Stomach (tissue), 9 donors: ENCODE measurements around the gene ZNF746. TPM values are rescaled to one million over a fixed set of nuclear protein-coding genes. Genes with fewer than 3 reads are reported as not detected.
A peak's percentile ranks its signal among the peaks of the same experiment; 100 is the strongest.

ENCODE experiments used
- DNase-seq, 2 donors: peaks; one replicate each; pipeline versions ENCODE4 v3.0.0 to v3.0.0-alpha.2; 2013 to 2019
- H3K27ac ChIP-seq, 5 donors: fragments of 200-600 bp in 4 of 5; sonication (generic) in 4 of 5; one replicate each; pipeline ENCODE4 v1.5.1; 2013 to 2019; ENCODE audit warnings: mild to moderate bottlenecking in 1 of 5, moderate library complexity in 1 of 5
- H3K27me3 ChIP-seq, 3 donors: fragments of 200-600 bp; sonication (generic); one replicate each; pipeline ENCODE4 v1.5.1; 2017 to 2019; ENCODE audit warnings: mixed run types in 1 of 3
- H3K36me3 ChIP-seq, 4 donors: fragments of 200-600 bp; sonication (generic); 1 replicate in 3 of 4; 2 replicates in 1 of 4; pipeline ENCODE4 v1.5.1; 2016 to 2019
- H3K4me1 ChIP-seq, 4 donors: fragments of 200-600 bp; sonication (generic); one replicate each; pipeline ENCODE4 v1.5.1; 2016 to 2019
- H3K4me3 ChIP-seq, 4 donors: fragments of 200-600 bp; sonication (generic) in 3 of 4; one replicate each; pipeline ENCODE4 v1.5.1; 2016 to 2019; ENCODE audit warnings: mild to moderate bottlenecking in 1 of 4
- H3K9me3 ChIP-seq, 4 donors: fragments of 200-600 bp; sonication (generic); one replicate each; pipeline ENCODE4 v1.5.1; 2016 to 2019
- CTCF ChIP-seq, 7 experiments: fragments of 450-650 bp in 4 of 7; fragments of 200-600 bp in 3 of 7; sonication (generic) in 3 of 7; IDR thresholded peaks; one replicate each; pipeline ENCODE4 v1.5.1; 2016 to 2019; ENCODE audit warnings: antibody characterized with exemption in 7 of 7, control low read depth in 2 of 7, mild to moderate bottlenecking in 1 of 7
- EP300 ChIP-seq: sonication (generic); formaldehyde crosslinking; IDR thresholded peaks from one replicate; pipeline ENCODE4 v1.6.1; 2017; ENCODE audit warnings: antibody characterized with exemption
- POLR2A ChIP-seq, 4 donors: fragments of 450-650 bp; IDR thresholded peaks; one replicate each; pipeline ENCODE4 v1.6.1; 2016; ENCODE audit warnings: antibody characterized with exemption in 4 of 4, control low read depth in 2 of 4, mild to moderate bottlenecking in 1 of 4, moderate library complexity in 1 of 4
- POLR2AphosphoS5 ChIP-seq, 3 donors: sonication (generic); formaldehyde crosslinking; IDR thresholded peaks; one replicate each; pipeline ENCODE4 v1.6.1; 2016; ENCODE audit warnings: antibody characterized with exemption in 3 of 3
- WGBS, 5 donors: extraction: QIAGEN DNeasy Blood & Tissue Kit in 3 of 5; methylation state at CpG; one replicate each; pipeline versions ENCODE4 v1.1.5 to v1.1.7; 2013 to 2018; 5-methylcytosine and 5-hydroxymethylcytosine counted together
- intact Hi-C: fragments of 100-400 bp; cut with DNase I; formaldehyde crosslinking; loops from one replicate; pipeline ENCODE4 v1.15.1; 2023; ENCODE audit warnings: low total_unique reads
- polyA plus RNA-seq, 3 donors: library from polyadenylated mRNA; stranded (reverse); fragments of 200-250 nt; gene quantifications; one replicate each; pipeline ENCODE4 v1.2.3, GENCODE V29; 2013
- total RNA-seq, 5 donors: library from RNA; depleted of rRNA; stranded (reverse); fragments of >200 nt; gene quantifications; one replicate each; pipeline versions ENCODE4 v1.1.0 to v1.2.3, GENCODE V29; 2014 to 2016
- donor health status: healthy with polysubstance abuse.
- donor health status: Bipolar disorder and iron deficiency.
- donor health status: healthy.

ZNF746 gene
- total and polyA plus RNA-seq, 8 donors, result 4.7 to 128 (median 18.3) TPM

- TF ChIP-seq EP300 (no peak), POLR2AphosphoS5 (IDR thresholded peaks at IDR 0.05) (no peak), CTCF (IDR thresholded peaks at IDR 0.05) (no peak), POLR2A (IDR thresholded peaks at IDR 0.05) (no peak)
- Histone ChIP-seq H3K36me3 (no peaks in the 10 kb centered on the region), H3K9me3 (peaks cover 0 to 6% (median 0%) of the 10 kb centered on the region in 4 donors), H3K4me3 (no peak overlapping the region), H3K4me1 (peaks cover 4 to 15% (median 12%) of the 10 kb centered on the region in 4 donors), H3K27me3 (no peaks in the 10 kb centered on the region), H3K27ac (no peak overlapping the region)
- WGBS, 5 donors, result 60 to 74% (median 70%) methylated on average over 3 to 4 of the region's 4 CpGs
- DNase-seq, result peak in 1 of 2 donors; percentile 42
- intact Hi-C loops, result no loop called here
Measured at GRCh38 chr7:149500910-149501309, 3.3 kb upstream of the ZNF746 start.

GRCh38 chr7:149500201-149500600 lies 2.6 kb upstream of the ZNF746 start:
- no peaks in the 10 kb centered on the region for H3K27me3 ChIP-seq
- TF ChIP-seq POLR2A (IDR thresholded peaks at IDR 0.05), result no peak
- TF ChIP-seq CTCF (IDR thresholded peaks at IDR 0.05), result no peak
- TF ChIP-seq EP300, result no peak
- TF ChIP-seq POLR2AphosphoS5 (IDR thresholded peaks at IDR 0.05), result no peak
- intact Hi-C loops, result no loop called here
- no peaks in the 10 kb centered on the region for H3K36me3 ChIP-seq
- DNase-seq, result no peak
- H3K4me3 ChIP-seq, result no peak overlapping the region
- H3K27ac ChIP-seq, result no peak overlapping the region
- peaks cover 10 to 23% (median 19%) of the 10 kb centered on the region in 4 donors for H3K4me1 ChIP-seq
- H3K9me3 ChIP-seq, result no peaks in the 10 kb centered on the region

- Histone ChIP-seq H3K36me3 (peaks cover 2 to 10% (median 7%) of the 10 kb centered on the region in 4 donors), H3K27ac (no peak overlapping the region), H3K9me3 (no peaks in the 10 kb centered on the region), H3K4me3 (no peak overlapping the region), H3K27me3 (no peaks in the 10 kb centered on the region), H3K4me1 (peaks cover 14 to 31% (median 25%) of the 10 kb centered on the region in 4 donors)
- DNase-seq, result no peak
- WGBS, 5 donors, result 80 to 85% (median 82%) methylated on average over 6 of the region's 6 CpGs
- intact Hi-C loops, result no loop called here
- TF ChIP-seq POLR2AphosphoS5 (IDR thresholded peaks at IDR 0.05) (no peak), POLR2A (IDR thresholded peaks at IDR 0.05) (no peak), CTCF (IDR thresholded peaks at IDR 0.05) (no peak), EP300 (no peak)
Measured at GRCh38 chr7:149498811-149499210, 1.2 kb upstream of the ZNF746 start.

GRCh38 chr7:149496642-149497391 lies 792 bp downstream of the ZNF746 start:
- WGBS, 5 donors, result 2 to 5% (median 3%) methylated on average over 24 to 51 of the region's 51 CpGs
- TF ChIP-seq POLR2A (IDR thresholded peaks at IDR 0.05) (no peak), CTCF (IDR thresholded peaks at IDR 0.05) (no peak), EP300 (no peak), POLR2AphosphoS5 (IDR thresholded peaks at IDR 0.05) (no peak)
- Histone ChIP-seq H3K27me3 (no peaks in the 10 kb centered on the region), H3K4me3 (peak overlapping the region; percentile 73 to 85 (median 78)), H3K4me1 (peaks cover 14 to 31% (median 25%) of the 10 kb centered on the region in 4 donors), H3K36me3 (peaks cover 22 to 30% (median 27%) of the 10 kb centered on the region in 4 donors), H3K27ac (peak overlapping the region; percentile 81 to 94 (median 90)), H3K9me3 (no peaks in the 10 kb centered on the region)
- DNase-seq, result peak; percentile 43 to 76
- intact Hi-C loops, result no loop called here
